GM23338 (cell line): ENCODE measurements around the gene NCS1. TPM values are rescaled to one million over a fixed set of nuclear protein-coding genes. Genes with fewer than 3 reads are reported as not detected.
A peak's percentile ranks its signal among the peaks of the same experiment; 100 is the strongest.

Experiments
- ATAC-seq: fragments of 200-7000 bp; cut with Tn5 transposase; 3 replicates; pipeline ENCODE4 v1.9.1; 2020
- DNase-seq: peaks from one replicate; pipeline ENCODE4 v3.0.0-alpha.2; 2015; ENCODE audit warnings: low spot score
- H2AFZ ChIP-seq: fragments of 200-600 bp; sonication (generic); 2 replicates; pipeline ENCODE4 v1.8.0; 2016; ENCODE audit warnings: antibody characterized with exemption, mild to moderate bottlenecking, moderate library complexity
- H3F3A ChIP-seq: fragments of 200-600 bp; sonication (generic); replicated peaks from 2 replicates; pipeline ENCODE4 v1.8.0; 2017; ENCODE audit warnings: antibody characterized with exemption, mixed run types, low read depth
- H3K27ac ChIP-seq: fragments of 200-600 bp; sonication (generic); 2 replicates; pipeline ENCODE4 v1.6.1; 2016; ENCODE audit warnings: low read depth
- H3K27me3 ChIP-seq: fragments of 200-600 bp; sonication (generic); 2 replicates; pipeline ENCODE4 v1.8.0; 2016; ENCODE audit warnings: mild to moderate bottlenecking, mixed run types, moderate library complexity; ENCODE audit not compliant: insufficient read depth
- H3K36me3 ChIP-seq: fragments of 200-600 bp; sonication (generic); 2 replicates; pipeline ENCODE4 v1.8.0; 2016; ENCODE audit warnings: mild to moderate bottlenecking; ENCODE audit not compliant: insufficient read depth
- H3K4me1 ChIP-seq: fragments of 200-600 bp; sonication (generic); 2 replicates; pipeline ENCODE4 v1.8.0; 2016; ENCODE audit warnings: mild to moderate bottlenecking, moderate library complexity; ENCODE audit not compliant: insufficient read depth
- H3K4me2 ChIP-seq: fragments of 200-600 bp; sonication (generic); 2 replicates; pipeline ENCODE4 v1.7.1; 2017; ENCODE audit warnings: mixed run types
- H3K4me3 ChIP-seq: fragments of 200-600 bp; sonication (generic); 2 replicates; pipeline ENCODE4 v1.6.1; 2016; ENCODE audit warnings: mixed run types
- H3K79me2 ChIP-seq: fragments of 200-600 bp; sonication (generic); replicated peaks from 2 replicates; pipeline ENCODE4 v1.8.0; 2017; ENCODE audit warnings: mild to moderate bottlenecking; ENCODE audit not compliant: insufficient read depth
- H3K9me2 ChIP-seq: fragments of 200-600 bp; sonication (generic); 2 replicates; pipeline ENCODE4 v1.8.0; 2017; ENCODE audit not compliant: insufficient read depth
- H4K20me1 ChIP-seq: fragments of 200-600 bp; sonication (generic); replicated peaks from 2 replicates; pipeline ENCODE4 v1.8.0; 2017; ENCODE audit warnings: mild to moderate bottlenecking; ENCODE audit not compliant: insufficient read depth
- H3K27ac Mint-ChIP-seq: 2 replicates; pipeline ENCODE4 v1.8.0; 2020; ENCODE audit warnings: inconsistent platforms, mild to moderate bottlenecking, moderate library complexity, mixed read lengths
- H3K27me3 Mint-ChIP-seq: 3 replicates; pipeline ENCODE4 v1.8.0; 2022; ENCODE audit warnings: low read depth, mild to moderate bottlenecking, moderate library complexity, mixed read lengths, inconsistent platforms; ENCODE audit not compliant: insufficient read depth, poor library complexity
- H3K36me3 Mint-ChIP-seq: 3 replicates; pipeline ENCODE4 v1.8.0; 2021; ENCODE audit warnings: low read depth, mild to moderate bottlenecking, inconsistent platforms, moderate library complexity, mixed read lengths
- H3K4me1 Mint-ChIP-seq: 3 replicates; pipeline ENCODE4 v1.8.0; 2020; ENCODE audit warnings: mild to moderate bottlenecking, inconsistent platforms, mixed read lengths
- H3K4me3 Mint-ChIP-seq: 3 replicates; pipeline ENCODE4 v1.8.0; 2021; ENCODE audit warnings: moderate library complexity, mild to moderate bottlenecking, inconsistent platforms, mixed read lengths
- H3K9me3 Mint-ChIP-seq: 3 replicates; pipeline ENCODE4 v1.8.0; 2020; ENCODE audit warnings: moderate library complexity, mild to moderate bottlenecking, inconsistent platforms, mixed read lengths
- CREB1 ChIP-seq: fragments of 250-450 bp; sonication (Bioruptor Pico); IDR thresholded peaks from 2 replicates; pipeline ENCODE4 v1.5.0; 2020; ENCODE audit warnings: low read depth, mild to moderate bottlenecking, moderate library complexity
- EZH2 ChIP-seq: fragments of 200-600 bp; sonication (generic); IDR thresholded peaks from one replicate; pipeline ENCODE4 v1.8.0; 2017; ENCODE audit warnings: antibody characterized with exemption, mild to moderate bottlenecking, low read depth; ENCODE audit not compliant: unreplicated experiment
- NANOG ChIP-seq: IDR thresholded peaks from 2 replicates; pipeline ENCODE4 v1.6.1; 2016; ENCODE audit warnings: antibody characterized with exemption, borderline replicate concordance
- POLR2AphosphoS5 ChIP-seq: IDR thresholded peaks from 2 replicates; pipeline ENCODE4 v1.6.1; 2016; ENCODE audit warnings: antibody characterized with exemption, low read depth
- polyA plus RNA-seq: library from polyadenylated mRNA; unstranded; fragments of >200 nt; fragmentation: Nextera tagmentation; extraction: Ambion mirVana; gene quantifications from 2 replicates; pipeline ENCODE4 v1.2.1, GENCODE V29; 2016
- total RNA-seq: library from RNA; depleted of rRNA; stranded (reverse); fragments of >200 nt; shearing (Covaris generic); gene quantifications from 2 replicates; pipeline ENCODE4 v1.2.3, GENCODE V29; 2014
- TF ChIP-seq, protein P1 (sequence below): fragments of 250-450 bp; sonication (Bioruptor Pico); IDR thresholded peaks from 2 replicates; pipeline ENCODE4 v1.5.0; 2020; ENCODE audit warnings: mild to moderate bottlenecking, moderate library complexity

NCS1 gene
- total and polyA plus RNA-seq, 2 experiments from 2014 or later = 8.2 to 34.3 TPM

DNA sequence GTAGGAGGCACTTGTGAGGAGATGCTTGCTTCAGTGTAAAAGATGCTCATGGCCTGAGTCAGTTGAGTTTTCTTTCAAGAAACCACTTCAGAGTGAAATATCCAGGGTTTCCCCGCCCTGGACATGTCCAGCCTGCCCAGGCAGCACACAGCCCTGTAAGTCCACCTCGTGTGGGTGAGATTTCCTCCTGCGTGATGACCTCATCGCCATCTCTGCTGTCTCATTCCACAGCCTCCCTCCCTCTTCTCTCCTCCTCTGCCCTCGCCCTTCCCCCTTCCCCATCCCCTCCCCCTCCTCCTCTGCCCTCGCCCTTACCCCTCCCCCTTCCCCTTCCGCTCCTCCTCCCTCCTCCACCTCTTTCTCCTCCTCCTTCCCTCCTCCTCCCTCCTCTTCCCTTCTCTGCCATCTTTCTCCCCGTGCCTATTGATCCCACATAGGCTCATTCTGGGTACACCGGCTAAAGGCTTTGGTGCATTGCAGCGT, 34.0 kb upstream of the NCS1 start:
- Mint-ChIP-seq H3K27me3 (peaks cover 2% of the 10 kb centered on the region), H3K27ac (peak overlapping the region; percentile 82), H3K36me3 (peaks cover 7% of the 10 kb centered on the region; the same call in 2 of the 3 replicates), H3K9me3 (no peaks in the 10 kb centered on the region), H3K4me1 (peaks cover 33% of the 10 kb centered on the region), H3K4me3 (no peak overlapping the region)
- no peaks in the 10 kb centered on the region for H3K36me3 ChIP-seq
- no peaks in the 10 kb centered on the region for H3K27me3 ChIP-seq
- H3K4me2 ChIP-seq = peak overlapping the region; percentile 66
- 0 out of 2 replicates have a peak, but pooled peaks cover 3% of the 10 kb centered on the region for H3K9me2 ChIP-seq
- peak; percentile 51 for ATAC-seq
- H3K4me3 ChIP-seq = no peak overlapping the region; the same call in 1 of the 2 replicates
- no peaks in the 10 kb centered on the region for H4K20me1 ChIP-seq
- H3K79me2 ChIP-seq = no peaks in the 10 kb centered on the region
- peaks cover 27% of the 10 kb centered on the region for H3K4me1 ChIP-seq
- H3F3A ChIP-seq = 0 out of 2 replicates have a peak, but pooled peaks cover 2% of the 10 kb centered on the region
- TF ChIP-seq CREB1 (CRISPR knock-in tag) (peak; percentile 49; the same call in 1 of the 2 replicates), NANOG (no peak), POLR2AphosphoS5 (peak; percentile 55)
- TF ChIP-seq, protein P1, sequence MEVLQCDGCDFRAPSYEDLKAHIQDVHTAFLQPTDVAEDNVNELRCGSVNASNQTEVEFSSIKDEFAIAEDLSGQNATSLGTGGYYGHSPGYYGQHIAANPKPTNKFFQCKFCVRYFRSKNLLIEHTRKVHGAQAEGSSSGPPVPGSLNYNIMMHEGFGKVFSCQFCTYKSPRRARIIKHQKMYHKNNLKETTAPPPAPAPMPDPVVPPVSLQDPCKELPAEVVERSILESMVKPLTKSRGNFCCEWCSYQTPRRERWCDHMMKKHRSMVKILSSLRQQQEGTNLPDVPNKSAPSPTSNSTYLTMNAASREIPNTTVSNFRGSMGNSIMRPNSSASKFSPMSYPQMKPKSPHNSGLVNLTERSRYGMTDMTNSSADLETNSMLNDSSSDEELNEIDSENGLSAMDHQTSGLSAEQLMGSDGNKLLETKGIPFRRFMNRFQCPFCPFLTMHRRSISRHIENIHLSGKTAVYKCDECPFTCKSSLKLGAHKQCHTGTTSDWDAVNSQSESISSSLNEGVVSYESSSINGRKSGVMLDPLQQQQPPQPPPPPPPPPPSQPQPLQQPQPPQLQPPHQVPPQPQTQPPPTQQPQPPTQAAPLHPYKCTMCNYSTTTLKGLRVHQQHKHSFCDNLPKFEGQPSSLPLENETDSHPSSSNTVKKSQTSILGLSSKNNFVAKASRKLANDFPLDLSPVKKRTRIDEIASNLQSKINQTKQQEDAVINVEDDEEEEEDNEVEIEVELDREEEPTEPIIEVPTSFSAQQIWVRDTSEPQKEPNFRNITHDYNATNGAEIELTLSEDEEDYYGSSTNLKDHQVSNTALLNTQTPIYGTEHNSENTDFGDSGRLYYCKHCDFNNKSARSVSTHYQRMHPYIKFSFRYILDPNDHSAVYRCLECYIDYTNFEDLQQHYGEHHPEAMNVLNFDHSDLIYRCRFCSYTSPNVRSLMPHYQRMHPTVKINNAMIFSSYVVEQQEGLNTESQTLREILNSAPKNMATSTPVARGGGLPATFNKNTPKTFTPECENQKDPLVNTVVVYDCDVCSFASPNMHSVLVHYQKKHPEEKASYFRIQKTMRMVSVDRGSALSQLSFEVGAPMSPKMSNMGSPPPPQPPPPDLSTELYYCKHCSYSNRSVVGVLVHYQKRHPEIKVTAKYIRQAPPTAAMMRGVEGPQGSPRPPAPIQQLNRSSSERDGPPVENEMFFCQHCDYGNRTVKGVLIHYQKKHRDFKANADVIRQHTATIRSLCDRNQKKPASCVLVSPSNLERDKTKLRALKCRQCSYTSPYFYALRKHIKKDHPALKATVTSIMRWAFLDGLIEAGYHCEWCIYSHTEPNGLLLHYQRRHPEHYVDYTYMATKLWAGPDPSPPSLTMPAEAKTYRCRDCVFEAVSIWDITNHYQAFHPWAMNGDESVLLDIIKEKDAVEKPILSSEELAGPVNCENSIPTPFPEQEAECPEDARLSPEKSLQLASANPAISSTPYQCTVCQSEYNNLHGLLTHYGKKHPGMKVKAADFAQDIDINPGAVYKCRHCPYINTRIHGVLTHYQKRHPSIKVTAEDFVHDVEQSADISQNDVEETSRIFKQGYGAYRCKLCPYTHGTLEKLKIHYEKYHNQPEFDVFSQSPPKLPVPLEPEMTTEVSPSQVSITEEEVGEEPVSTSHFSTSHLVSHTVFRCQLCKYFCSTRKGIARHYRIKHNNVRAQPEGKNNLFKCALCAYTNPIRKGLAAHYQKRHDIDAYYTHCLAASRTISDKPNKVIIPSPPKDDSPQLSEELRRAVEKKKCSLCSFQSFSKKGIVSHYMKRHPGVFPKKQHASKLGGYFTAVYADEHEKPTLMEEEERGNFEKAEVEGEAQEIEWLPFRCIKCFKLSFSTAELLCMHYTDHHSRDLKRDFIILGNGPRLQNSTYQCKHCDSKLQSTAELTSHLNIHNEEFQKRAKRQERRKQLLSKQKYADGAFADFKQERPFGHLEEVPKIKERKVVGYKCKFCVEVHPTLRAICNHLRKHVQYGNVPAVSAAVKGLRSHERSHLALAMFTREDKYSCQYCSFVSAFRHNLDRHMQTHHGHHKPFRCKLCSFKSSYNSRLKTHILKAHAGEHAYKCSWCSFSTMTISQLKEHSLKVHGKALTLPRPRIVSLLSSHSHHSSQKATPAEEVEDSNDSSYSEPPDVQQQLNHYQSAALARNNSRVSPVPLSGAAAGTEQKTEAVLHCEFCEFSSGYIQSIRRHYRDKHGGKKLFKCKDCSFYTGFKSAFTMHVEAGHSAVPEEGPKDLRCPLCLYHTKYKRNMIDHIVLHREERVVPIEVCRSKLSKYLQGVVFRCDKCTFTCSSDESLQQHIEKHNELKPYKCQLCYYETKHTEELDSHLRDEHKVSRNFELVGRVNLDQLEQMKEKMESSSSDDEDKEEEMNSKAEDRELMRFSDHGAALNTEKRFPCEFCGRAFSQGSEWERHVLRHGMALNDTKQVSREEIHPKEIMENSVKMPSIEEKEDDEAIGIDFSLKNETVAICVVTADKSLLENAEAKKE (CRISPR knock-in tag) = no peak
- DNase-seq = peak; percentile 77
- H3K27ac ChIP-seq = peak overlapping the region; percentile 64; the same call in 1 of the 2 replicates
- no peak overlapping the region for H2AFZ ChIP-seq

DNA sequence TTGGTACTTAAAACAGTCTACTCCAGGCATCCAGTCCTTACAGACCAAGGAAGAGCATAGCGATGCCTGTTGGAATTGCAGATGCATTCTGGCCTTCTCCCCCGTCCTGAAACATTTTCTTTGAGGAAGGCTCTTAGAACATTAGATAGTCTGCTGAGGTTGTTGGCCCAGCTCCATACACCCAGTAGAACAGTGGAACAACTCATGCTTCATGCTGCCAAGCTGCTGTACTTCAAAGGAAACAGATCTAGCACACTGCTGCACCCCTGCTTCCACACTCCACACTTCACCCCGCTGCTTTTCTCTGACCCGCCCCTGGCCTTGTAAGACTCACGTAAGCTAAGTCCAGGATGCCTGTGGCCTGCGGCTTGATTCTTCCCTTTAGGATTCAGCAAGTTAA, 33.4 kb upstream of the NCS1 start:
- Histone ChIP-seq H3K27me3 (no peaks in the 10 kb centered on the region), H3K27ac (peak overlapping the region; percentile 64; the same call in 1 of the 2 replicates), H2AFZ (no peak overlapping the region), H3K36me3 (no peaks in the 10 kb centered on the region), H3K4me3 (no peak overlapping the region; the same call in 1 of the 2 replicates), H3F3A (0 out of 2 replicates have a peak, but pooled peaks cover 5% of the 10 kb centered on the region), H3K9me2 (0 out of 2 replicates have a peak, but pooled peaks cover 3% of the 10 kb centered on the region), H4K20me1 (no peaks in the 10 kb centered on the region), H3K79me2 (no peaks in the 10 kb centered on the region), H3K4me2 (peak overlapping the region; percentile 66), H3K4me1 (peaks cover 31% of the 10 kb centered on the region)
- peak overlapping the region; percentile 57; the same call in 1 of the 2 replicates for H3K27ac Mint-ChIP-seq
- H3K36me3 Mint-ChIP-seq = peaks cover 7% of the 10 kb centered on the region; the same call in 2 of the 3 replicates
- H3K27me3 Mint-ChIP-seq = peaks cover 6% of the 10 kb centered on the region
- H3K4me3 Mint-ChIP-seq = no peak overlapping the region; the same call in 2 of the 3 replicates
- no peaks in the 10 kb centered on the region for H3K9me3 Mint-ChIP-seq
- no peak for TF ChIP-seq NANOG
- no peak for TF ChIP-seq EZH2
- TF ChIP-seq, protein P1 (CRISPR knock-in tag) = no peak
- peak; percentile 14; the same call in 2 of the 3 replicates for ATAC-seq
- peaks cover 39% of the 10 kb centered on the region for H3K4me1 Mint-ChIP-seq
- DNase-seq = no peak
